Measurements from ENCODE around the gene ATF4.

The ATF4 gene

GRCh38 chr22:39562839-39563489, 42.6 kb downstream of the ATF4 start:
- DNase-seq: no peak

GRCh38 chr22:39563571-39564428, 43.4 kb downstream of the ATF4 start:
- DNase-seq: no peak

- DNase-seq: no peak
These were observed 45.1 kb downstream of the ATF4 start for GRCh38 chr22:39565414-39565944.

GRCh38 chr22:39567135-39567946, 47.0 kb downstream of the ATF4 start:
- DNase-seq: peak in 1 of 4 experiments; percentile 23

DNA sequence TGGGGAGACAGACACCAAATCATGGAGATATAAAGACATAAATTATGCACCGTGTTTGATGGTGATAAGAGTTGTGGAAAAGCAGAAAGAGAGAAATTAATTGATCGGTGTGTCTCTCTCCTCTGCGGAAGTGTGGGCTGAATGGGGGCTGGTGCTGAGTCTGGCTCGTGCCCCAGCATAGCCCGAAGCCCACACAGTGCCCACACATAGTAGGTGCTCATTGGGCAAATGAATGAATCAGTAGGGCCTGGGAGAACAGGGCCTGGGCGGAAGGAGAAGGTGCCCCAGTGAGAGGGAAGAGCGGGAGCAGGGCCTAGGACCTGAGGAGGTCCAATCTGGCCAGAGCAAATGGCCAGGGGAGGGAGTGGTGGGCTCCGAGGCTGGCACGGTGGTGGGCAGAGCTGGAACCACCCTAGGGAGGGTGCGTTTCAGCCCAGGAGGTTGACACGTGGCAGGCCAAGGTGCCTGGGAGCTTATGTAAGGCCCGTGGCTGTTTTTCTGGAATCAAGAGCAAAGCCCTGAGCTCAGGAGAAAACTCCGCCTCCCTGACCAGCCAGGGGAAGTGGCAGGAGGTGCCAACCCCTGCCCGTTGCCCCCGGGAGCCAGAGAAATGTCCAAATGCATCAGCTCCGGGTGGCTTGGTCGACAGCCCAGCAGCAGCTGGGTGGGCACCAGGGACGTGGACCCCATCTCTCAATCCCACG, 48.1 kb downstream of the ATF4 start:
- DNase-seq: no peak

- DNase-seq: no peak
These were observed 48.7 kb downstream of the ATF4 start for GRCh38 chr22:39569066-39569465.

DNA sequence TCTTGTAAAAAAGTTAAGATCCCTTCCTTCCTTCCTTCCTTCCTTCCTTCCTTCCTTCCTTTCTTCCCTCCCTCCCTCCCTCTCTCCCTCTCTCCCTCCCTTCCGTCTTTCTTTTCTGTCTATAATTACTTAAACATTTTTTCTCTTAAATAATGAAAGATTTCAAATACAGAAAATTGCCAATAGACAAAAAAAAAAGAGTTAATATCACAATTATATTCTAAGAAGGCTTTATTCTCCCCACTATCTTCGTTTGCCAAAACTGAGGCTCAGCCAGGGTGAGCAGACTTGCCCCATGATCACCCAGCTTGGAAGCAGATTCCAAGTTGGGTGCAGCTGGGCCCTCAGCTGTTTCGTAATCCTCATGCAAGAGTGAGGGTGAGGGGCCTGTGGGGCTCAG, 49.9 kb downstream of the ATF4 start:
- no peak for DNase-seq

- no peak for DNase-seq
These were observed 50.3 kb downstream of the ATF4 start, which contains the start of gene CACNA1I for GRCh38 chr22:39570665-39571064. Gene CACNA1I (plus strand): TSS chr22:39570753. CDS start chr22:39570753, 0 bp downstream.

- no peak for DNase-seq
These were observed 51.2 kb downstream of the ATF4 start for GRCh38 chr22:39571538-39571937.
